Activated T-helper 9 cell treated with anti-CD3 and anti-CD28 coated beads, Interleukin-2, amount 50 U/mL, for 16 hours (primary cell): ENCODE measurements around the gene MFAP2.

ENCODE experiments used
- DNase-seq: peaks from one replicate; pipeline ENCODE4 v3.0.0-alpha.2; 2020; ENCODE audit warnings: low read depth

MFAP2 gene

DNA sequence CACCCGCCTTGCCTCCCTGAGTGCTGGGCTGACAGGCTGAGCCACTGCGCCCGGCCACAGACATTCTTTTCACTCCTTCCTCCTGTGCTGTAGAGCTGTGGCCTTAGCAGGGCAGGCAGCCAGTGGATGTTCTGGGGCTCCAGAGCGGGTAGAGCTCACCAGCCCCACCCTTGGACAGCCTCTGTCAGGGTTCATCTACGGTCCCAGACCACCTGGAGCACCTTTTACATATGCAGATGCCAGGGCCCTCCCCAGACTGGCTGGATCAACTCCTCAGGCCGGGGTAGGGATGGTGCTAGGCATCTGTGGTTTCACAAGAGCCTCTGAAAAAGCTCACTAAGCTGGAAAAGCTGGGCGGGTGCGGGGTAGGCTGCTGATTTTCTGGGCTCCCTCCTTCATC lies 26.7 kb upstream of the MFAP2 start:
- DNase-seq: no peak

DNA sequence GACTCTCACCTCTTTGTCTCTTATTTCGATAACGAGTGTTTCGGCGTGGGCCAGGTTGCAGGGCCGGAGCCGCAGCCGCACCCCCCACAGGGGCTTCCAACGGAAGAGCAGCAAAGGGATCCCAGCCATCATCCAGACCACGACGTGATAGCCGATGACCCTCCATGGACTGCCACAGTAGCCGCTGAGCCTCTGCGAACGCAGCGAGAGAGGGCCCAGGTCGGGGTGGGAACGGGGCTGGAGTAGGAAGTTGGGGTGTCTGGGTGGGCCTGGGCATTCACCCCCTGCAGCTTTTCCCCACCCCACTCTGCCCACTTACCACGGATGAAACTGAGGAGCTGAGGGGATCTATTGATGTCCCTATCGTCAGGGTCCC lies 24.9 kb upstream of the MFAP2 start:
- no peak for DNase-seq

DNA sequence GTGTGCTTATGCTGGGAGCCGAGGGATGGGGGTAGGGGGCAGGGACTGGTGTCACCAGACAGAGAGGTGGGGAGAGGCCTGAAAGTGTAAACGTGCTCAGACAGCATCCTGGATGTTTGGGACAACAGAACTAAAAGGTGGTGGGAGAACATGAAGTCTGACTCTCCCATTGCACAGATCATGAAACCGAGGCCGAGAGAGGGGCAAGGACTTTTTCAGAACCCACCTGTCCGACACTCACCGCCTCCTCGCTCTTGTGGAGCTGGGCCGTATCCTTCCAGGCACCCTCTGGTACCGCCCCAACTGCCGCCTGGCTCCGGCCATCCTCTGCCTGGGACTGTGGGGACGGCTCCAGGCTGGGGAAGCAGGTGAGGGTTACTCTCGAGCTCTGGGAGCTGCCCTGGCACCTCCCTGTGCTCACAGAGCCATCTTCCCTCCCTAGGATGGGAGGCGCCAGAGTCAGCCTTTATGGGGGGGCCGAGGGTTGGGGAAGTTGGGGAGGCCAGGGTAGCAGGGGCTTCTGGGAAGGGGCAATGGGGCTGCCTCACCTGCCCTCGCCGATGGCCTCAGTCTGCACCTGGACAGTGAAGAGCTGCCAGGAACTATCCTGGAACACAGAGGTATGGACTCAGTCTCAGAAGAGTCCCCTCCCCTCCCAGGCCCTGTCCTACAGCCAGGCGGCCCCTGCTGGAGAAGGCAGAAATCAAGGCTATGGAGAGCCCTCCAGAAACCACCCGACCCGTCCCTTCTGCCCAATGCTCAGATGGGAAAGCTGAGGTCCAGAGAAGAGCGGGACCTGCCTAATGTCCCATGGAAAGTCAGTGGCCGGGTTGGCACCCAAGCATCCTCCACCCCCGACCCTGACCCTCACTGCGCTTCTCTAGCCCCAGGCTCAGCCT lies 24.3 kb upstream of the MFAP2 start:
- no peak for DNase-seq

DNA sequence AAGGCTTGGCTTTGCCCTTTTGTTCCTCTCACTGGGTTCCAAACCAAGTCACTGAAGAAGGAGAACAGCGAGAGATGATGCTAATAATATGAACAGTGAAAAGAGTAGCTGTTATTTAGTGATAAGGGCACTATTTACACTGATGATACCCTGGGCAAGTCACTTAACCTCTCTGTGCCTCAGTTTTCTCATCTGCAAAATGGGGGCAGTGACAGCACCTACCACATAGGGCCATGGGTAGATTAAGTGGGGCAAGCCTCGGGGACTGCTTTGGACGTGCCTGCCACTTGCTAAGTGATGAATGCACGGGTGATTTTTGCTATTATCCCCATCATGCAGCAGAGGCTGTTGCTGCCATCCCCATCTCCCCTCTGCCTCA lies 22.1 kb upstream of the MFAP2 start:
- no peak for DNase-seq

DNA sequence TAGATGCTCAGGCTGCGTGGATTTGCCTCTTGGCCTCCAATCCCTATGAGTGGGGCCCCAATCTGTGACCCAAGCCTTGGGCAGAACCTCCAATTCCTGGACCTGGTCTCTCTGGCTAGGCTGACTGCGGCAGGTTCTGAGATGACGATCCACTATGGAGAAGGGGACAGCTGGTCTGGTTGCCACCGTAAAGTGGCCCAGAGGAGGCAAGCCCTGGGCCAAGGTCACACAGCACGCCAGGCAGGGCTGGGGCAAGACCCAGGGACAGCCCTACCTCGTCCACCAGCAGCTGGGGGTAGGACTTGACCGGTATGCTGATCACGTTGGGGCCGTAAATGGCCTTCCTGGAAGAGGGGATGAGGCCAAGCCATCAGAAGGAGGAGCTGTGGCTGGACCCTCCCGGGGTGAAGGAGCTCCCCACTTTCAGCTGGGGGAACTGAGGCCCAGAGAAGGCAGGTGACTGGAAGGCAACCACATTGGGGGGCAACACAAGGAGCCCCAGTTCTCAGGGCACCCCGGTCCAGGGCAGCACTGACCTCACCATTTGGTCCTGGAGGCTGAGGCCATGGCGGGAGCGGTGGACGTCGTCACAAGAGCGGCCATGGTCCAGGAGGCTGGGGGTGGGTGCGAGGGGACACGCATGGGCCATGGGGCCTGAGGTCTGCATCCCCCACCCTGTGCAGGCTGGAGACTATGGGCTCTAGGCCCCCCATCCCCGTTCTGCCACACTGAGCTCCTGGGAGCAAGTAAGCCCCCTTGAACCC lies 21.5 kb upstream of the MFAP2 start:
- no peak for DNase-seq

DNA sequence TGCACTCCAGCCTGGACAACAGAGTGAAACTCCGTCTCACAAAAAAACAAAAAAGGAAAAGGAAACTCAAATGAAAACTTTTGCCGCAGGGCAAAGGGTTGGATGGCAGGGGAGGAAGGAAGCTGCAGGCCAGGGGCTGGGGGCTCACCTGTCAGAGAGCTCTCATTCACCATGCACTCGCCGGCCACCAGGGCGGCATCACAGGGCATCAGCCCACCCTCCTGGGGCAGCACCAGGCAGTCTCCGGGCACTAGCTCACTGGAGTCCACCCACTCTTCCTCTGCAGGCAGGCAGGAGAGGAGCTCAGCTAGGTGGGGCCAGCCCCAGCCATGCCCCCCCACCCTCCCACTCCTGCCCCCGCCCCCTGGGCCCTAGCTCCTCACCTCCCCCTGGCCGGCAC lies 19.4 kb upstream of the MFAP2 start:
- no peak for DNase-seq

DNA sequence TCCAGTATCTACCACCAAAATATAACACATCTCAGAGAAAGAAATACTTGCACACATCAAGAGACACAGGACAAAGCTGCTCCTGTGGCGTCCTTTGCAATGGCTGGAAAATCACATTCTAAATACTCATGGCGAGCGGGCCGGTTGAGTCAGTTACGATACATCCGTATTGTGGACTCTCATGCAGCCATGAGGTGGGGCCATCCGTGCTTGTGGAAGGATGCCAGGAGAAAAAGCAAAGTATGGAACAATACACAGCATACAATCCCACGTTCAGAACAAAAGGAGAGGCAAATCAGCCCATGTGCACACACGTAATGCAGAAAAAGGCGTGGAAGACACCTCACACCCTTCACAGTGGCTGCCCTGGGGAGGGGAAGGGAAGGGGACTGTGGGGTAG lies 18.2 kb upstream of the MFAP2 start:
- no peak for DNase-seq

DNA sequence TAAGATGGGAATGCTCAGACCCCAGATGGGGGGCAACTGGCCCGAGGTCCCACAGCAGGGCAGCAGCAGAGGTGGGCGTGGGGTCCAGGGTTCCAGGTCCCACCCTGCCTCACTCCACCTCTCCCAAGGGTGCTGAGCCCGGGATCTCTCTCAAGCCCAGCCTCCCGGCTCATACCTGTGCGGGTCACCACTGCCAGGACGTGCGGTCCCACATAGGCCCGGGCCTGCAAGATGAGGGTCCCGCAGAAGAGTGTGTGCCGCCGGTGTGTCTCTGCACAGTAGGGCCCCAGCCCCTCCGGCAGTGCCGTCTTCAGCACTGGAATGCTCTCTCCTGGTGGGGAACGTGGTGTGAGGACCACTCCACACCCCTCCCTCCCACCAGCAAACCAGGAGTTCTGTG lies 16.4 kb upstream of the MFAP2 start:
- DNase-seq: no peak

DNA sequence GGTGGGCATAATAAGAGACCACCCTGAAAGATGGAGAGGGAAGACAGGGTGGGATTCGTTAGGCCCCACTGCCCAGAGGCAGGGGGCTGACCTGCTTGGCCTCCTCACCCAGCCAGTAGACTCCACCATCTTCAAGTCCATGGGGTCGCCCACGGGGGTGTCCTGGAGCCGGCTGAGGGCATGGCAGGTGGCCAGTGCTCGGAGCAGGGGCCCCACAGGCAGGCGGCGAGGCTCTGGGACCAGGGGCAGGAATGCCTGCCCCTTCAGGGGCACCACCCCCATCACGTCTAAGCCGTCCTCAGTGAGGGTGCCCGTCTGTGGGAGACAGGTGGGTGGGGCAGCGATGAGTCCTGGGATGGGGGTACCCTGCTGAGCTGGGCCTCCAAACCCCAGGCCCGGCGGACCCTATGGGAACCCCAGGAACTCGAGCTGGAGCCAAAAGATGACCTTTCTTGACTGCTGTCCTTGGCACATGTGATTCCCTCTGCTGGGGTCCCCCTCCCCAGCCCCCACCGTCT lies 13.2 kb upstream of the MFAP2 start:
- DNase-seq: no peak

DNA sequence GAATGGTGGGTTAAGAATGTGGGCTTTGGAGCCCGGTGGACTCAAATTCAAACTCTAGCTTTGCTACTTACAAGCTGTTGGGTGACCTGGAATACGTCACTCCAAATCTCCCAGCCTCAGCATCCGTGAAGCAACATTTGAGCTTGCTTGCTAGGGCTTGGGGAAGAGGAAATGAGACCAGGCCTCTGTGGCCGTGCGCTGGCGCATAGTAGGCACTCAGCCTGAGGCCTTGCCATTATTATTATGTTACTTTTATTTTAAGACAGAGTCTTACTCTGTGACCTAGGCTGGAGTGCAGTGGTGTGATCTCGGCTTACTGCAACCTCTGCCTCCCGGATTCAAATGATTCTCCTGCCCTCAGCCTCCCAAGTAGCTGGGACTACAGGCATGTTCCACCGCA lies 12.3 kb upstream of the MFAP2 start:
- DNase-seq: no peak

DNA sequence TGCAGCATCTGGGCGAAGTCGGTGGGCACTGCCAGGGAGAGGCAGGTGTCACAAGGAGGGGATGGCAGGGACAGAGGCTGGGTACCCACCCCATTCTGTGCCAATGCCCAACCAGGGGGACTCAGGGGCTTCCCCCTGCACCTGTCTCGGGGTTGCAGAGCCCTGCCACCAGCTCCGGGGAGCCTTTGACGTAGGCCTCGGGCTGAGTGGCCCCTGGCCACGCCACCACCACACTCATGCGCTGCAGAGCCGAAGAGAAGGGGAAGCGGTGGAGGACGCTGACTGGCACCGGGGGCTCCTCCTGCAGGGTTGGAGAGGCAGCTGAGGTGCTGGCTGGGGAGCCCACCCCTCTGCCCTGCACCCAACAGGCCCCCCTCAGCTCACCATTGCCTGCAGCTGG lies 11.7 kb upstream of the MFAP2 start:
- DNase-seq: no peak

DNA sequence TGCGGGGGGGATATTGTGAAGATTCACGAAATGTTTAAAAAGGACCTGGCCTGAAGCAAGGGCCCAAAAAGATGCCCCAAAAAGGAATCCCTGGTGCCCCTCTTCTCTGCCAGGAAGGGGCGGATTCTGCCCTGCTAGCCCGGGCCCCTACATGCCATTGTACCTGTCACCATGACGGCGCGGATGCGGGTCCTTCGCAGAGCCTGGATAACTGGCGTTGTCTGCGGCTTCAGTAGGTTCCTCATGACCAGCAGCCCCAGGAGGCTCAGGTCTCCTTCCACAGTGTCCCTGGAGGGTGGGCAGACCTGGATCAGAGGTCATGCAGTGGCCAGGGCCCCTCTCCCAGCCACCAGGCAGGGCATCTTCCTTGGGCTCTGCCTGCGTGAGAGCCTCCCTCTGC lies 11.2 kb upstream of the MFAP2 start:
- no peak for DNase-seq

DNA sequence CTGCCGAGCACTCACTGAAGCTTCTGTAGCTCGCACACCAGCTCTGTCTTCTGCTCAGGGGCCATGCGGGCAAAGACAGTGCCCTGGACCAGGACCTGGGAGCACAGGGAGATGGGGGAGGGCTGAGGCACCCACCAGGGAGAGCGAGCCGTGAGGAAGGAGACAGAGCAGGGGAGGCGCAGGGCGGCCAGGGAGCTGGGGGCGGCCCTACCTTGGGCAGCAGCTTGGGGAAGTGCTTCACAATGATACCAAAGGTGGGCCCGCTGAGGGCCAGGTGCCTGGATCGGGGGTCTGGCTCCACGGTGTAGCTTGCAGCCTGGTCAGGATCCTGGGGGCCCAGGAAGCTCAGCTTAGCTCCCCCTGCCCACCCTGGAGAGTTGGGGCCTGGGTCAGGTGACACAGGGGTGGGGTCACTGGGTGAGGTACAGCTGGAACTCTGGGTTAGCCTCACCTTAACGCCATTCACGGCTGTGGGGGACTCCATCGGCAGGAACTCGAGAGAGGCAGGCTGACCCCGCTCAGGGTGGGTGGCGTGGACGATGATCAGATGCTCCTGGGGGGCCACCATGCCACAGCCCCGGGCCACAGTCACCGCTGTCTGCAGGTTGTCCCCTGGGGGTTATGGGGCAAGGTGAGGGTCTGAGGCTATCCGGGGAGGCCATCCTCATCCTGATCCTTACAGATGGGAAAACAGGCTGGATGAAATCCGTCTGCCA lies 9.4 kb upstream of the MFAP2 start:
- no peak for DNase-seq

DNA sequence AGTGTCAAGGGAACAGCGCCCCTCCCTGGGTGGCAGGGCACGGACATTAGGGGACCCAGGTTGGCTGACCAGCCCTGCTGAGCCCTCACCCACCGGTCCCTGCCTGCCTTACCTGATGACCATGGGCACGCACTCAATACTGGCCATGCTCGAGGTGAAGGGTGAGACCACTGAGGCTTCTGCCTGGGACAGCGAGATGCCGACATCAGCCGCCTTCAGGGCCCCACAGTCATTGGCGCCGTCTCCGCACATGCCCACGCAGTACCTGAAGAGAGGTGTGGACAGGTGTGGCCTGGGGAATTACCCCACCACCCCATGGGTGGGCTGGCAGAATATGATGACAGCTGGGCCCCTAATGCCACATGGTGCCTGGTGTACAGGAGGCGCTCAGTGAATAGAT lies 7.8 kb upstream of the MFAP2 start:
- DNase-seq: no peak

DNA sequence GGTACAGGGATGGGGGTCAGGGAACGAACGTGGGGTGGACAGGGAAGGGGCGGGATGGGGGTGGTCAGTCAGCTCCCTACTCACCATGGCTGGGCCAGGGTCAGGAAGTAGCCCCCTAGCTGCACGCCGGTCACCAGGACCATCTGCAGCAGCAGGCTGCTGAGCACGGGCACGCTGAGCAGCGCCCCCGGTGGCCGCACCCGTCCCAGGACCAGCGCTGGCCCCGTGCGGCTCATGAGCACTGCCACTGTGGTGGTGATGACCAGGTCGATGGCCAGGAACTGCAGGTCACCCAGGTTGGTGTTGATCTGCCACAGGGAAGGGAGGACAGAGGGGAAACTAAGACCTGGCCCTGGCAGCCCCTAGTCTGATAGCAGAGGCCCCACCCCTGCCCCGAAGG lies 6.5 kb upstream of the MFAP2 start:
- DNase-seq: no peak

DNA sequence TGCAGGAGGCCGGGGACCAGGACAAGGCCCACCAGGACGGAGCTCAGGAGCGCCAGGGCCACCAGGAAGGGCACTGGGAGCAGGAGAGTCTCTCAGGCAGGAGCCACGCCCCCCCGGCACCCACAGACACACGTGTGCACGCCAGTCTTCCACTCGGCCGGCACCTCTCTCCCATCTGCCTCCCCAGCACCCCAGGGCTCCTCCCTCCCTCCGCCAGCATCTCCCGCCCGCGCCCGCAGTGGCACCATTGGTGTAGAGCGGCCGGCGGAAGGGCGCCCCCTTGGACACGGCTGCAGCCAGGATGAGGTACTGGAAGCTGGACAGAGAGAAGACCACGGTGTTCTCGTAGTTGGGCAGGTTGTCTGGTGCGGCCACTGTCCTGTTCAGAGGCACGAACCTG lies 6.1 kb upstream of the MFAP2 start:
- no peak for DNase-seq

DNA sequence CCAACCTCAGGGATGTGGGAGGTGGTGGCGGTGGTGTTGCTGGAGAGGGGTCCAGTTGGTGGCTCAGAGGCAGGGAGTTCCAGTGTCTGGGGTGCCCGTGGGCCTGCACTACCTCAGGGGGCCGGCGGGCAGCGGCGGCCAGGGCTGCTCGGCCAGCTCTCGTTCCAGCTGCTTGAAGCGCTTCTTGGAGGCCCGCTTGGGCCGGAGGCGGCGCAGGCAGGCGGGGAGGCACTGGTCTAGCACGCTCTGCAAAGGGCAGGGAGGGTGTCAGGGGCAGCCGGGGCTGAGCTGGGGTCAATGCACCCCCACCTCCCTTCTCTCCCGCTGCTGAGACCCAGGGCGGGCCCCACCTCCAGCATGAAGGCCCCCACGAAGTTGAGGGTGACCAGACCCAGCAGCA lies 5.7 kb upstream of the MFAP2 start:
- DNase-seq: no peak

DNA sequence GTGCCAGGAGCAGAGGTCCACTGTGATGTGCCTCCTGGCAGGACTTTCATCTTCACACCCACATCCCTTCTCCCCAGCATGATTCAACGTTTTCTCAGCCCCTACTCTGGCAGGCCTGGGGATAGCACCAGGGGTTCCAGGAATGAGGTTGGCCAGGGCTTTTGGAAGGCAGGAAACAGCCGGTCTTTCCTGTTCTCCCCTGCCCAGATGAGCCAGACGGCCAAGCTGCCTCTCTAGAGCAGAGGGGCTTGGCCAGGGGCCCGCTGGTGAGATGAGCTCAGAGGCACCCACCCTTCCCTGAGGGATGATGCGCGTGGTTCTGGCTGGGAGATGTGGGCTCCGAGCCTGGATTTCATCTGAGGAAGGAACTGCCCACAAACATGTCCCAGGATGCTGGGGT lies 4.3 kb upstream of the MFAP2 start:
- no peak for DNase-seq

DNA sequence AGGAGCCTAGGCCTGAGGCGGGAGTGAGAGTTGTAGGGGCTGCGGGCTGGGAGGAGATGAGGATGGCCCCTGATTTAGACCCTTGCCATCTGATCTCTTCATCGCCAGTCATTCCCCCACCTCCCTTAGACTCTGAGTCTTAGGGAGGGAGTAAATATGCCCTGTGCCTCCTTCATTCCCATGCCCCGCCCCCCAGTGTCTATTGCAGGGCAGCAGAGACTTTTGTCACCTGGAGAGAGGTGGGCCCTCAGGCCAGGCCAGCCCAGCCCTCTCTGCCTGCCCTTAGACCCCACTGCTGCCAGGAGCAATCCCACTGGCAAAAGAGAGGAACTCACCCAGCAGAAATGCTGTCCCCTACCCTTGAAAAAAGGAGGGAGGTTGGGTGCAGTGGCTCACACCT lies 3.2 kb upstream of the MFAP2 start:
- DNase-seq: no peak

DNA sequence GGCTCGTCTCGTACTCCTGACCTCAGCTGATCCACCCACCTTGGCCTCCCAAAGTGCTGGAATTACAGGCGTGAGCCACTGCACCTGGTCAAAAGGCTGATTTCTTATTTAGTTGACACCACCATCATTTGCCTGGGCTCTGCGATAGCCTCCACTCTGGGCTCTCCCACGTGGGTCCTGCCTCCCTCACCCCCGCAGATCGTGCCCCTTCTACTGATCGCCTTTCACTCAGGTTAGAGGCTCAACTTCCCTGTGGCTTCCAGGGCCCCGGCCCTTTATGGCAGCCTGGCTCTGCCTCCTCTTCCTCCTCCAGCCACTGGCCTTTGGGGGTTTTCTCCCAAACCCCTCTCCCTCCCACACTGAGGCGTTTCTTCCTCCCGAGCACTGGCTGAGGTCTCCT lies 2.5 kb upstream of the MFAP2 start:
- no peak for DNase-seq

DNA sequence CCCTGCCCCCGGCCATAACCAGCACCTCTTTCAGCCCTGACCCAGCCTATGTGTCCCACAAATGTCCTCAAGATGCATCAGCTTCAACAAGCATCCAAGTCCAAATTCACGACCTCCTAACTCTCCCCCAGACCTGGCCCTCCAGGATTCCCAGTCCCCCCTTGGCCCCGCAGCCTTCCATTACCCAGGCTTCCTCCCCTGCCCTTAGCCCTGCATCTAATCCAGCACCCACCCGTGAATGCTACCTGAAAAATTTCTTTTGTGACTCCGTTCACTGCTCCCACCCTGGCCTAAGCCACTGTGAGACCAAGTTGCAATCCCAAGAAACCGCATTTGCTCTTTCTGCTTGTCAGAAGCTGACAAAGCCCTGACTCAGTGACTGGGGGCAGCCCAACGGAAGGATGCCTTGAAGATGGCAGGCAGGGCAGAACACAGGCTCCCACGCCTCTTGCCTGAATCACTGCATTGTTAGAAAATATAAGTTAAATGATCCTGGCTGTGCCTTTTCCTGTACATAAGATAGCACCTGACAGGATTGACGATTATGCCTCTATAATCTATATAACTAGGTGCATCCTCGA lies 939 bp upstream of the MFAP2 start:
- DNase-seq: no peak
